ENCODE results near the gene PDGFA.
A peak's percentile ranks its signal among the peaks of the same experiment; 100 is the strongest.
"Not testable (repeated sequence)": the region's sequence is repeated elsewhere in the genome, so short reads cannot be mapped to it uniquely, and the experiment has no call there.

PDGFA gene

GRCh38 chr7:519484-520390, at the start of gene PDGFA:
Gene PDGFA, minus strand, starts transcription at chr7:519846. Its CDS starts 845 bp downstream, at chr7:519001.
- peak; percentile 74 for DNase-seq

DNA sequence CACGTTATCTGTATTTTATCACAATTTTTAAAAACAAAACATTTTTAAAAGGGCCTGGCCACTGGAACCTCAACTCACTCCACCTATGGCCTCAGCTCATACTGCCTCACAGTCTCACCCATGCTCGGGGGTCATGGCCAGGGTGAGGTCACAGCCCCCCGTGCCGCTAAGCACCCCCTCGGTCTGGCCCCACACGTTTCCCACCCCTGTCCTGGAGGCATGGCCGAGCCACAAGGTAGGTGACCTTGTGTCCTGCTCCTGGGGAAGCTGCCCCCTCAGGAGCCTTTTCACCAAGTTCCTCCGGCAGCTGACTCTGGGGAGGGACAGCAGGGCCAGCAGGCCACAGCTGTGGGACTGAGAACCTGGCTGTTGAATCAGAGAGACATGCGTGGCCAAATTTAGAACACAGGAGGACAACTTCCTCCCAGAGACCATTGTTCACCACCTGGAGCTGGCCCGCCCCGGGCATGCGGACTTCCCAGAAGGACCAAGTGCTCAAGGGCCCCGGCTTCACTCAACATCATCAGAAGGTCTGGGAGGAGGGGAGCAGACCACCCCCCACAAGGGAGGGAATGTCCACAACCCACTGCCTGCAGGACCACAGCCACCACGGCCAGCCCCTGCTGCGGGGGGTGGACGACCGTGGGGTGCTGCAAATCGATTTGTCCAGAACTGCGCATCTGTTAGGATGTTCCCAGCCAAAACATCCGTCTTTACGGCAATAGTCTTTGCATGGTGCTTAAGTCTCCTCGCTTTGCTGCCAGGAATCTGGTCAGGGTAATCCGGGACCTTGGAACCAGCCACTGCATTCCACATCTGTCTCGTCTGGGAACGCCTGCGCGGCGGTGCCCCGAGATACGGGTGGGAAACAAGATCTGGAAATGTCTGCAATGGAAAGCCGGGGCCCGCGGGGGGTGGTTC, 48.6 kb upstream of the PDGFA start:
- no peak for DNase-seq

DNA sequence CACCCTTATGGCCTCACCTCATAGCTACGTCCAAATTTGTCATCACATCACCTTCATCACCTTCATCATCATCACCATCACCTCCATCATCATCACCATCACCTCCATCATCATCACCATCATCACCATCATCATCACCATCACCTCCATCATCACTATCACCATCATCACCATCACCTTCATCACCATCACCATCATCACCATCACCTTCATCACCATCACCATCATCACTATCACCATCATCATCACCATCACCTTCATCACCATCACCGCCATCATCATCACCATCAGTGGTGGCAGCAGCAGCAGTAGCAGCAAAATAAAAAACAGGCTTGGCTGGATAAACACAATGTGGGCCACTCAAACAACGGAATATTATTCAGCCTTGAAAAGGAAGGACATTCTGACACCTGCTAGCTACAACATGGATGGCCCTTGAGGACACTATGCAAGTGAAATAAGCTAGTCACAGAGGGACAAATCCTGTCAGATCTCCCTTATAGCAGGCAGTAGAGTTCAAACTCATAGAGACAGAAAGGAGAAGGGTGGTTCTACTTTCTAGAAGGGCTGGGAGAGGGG, 47.7 kb upstream of the PDGFA start:
- DNase-seq: no peak

GRCh38 chr7:566100-566499, 46.5 kb upstream of the PDGFA start:
- no peak for DNase-seq

DNA sequence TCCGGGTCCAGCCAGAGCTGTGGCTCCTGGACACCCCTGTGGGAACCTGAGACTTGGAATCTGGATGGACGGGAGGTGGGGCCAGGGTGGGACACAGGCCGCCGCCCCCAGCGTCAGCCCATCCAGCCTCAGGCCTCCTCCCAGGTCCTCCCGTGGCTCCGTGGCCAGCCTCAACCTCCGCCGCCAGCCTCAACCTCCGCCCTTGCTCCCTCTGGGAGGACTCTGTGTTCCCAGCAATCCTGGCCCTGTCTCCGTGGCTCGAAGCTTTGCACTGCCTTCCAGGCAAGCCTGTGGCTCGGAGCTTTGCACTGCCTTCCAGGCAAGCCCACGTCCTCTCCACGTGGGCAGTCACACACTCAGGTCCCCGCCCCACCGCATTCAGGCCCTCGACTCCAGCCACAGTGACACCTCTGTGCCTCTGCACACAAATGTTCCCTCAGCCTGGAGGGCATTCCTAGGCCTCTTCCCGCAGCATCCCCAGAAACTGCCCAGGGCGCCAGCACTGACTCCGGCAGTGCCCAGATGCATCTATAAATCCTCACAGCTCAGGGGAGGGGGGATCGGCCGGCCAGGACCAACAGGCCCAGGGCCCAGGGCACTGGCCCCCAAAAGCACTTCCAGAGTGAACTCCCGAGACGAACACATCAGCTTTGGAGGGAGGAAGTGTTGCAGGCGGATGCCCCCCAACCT, 44.7 kb upstream of the PDGFA start:
- no peak for DNase-seq

DNA sequence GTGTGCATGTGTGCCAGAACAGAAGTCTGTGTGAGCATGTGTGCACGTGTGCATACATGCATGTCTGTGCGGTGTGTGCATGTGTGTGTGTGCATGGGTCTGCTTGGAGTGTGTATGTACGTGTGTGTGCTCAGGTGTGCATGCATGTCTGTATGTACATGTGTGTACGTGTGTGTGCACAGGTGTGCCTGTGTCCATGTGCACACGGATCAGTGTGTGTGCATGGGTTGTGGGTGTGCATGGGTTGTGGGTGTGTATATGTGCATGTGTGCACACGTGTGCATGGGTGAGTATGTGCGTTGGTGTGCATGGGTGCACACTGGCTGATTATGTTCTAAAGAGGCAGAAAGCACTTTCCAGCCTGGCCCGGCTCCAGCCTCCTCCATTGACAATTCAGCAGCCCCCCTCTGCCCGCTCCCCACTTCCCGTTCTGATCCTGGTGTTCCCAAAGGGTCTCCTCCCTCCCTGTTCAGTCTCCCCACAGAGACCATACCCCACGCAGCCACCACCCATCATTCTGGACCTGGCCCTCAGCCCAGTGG, 44.1 kb upstream of the PDGFA start:
- no peak for DNase-seq

DNA sequence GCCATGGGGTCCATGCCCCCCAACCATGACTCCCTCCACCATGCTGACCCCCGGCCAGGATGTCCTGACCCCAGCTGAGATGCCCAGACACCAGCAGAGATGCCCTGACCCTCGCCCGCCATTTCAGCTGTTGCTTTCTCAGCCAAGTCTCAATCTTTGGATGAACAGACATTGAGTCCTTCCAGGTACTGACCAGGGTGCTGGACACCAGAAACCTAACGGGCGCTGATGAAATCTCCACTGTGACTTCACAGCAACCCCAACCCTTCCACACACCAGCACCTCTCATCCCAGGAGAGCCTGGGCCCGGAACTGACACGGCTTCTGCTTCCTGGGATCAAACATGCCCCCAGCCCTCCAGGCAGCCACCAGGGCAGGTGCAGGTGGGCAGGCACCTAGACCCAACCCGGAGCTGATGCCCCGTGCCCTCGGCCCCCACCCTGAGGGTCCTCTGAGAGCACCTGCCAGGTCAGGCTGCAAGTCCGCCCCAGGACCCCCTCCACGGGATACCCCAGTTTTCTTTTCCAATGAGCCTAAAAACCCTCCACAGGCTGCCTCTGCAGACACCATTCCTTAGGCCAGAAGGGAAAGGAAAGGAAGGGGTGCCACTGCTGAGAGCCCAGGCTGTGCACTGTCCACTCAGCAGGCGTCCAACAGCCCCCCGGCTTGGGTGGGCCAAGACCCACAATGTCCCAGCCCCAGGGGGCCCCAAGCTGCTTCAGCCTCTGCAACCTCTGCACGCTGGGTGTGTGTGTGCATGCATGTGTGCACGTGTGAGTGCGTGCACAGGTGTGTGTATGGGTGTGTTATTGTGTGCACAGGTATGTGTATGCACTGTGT, 43.4 kb upstream of the PDGFA start:
- DNase-seq: no peak

- no peak for DNase-seq
Observed at GRCh38 chr7:562374-562675, 42.7 kb upstream of the PDGFA start.

GRCh38 chr7:561631-562373, 42.2 kb upstream of the PDGFA start:
- DNase-seq: no peak

DNA sequence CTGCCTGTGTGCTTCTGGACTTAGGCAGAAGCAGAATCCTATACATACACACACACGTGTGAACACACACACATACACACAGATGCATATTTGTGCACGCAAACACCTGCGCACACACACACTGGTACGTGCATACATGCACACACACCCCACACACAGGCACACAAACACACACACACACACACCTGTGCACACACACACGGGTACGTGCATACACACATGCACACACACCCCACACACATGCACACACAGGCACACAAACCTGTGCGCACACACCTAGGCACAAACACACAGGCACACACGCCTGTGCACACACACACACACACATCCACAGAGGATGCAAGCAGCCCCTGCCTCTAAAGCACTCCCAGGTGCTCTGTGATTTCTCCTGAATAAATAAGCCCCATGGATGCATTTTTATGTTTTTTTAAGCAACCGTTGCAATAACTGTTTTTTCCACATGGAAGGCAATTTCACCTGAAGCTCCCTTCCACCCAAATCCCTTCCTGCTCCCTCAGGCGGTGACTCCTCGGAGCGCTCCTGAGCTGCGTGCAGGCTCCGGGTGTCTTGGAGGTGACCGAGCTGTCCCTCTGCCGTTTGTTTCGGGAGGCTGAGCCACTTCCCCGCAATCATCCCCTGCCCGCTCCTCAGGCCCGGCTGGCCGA, 41.5 kb upstream of the PDGFA start:
- no peak for DNase-seq

DNA sequence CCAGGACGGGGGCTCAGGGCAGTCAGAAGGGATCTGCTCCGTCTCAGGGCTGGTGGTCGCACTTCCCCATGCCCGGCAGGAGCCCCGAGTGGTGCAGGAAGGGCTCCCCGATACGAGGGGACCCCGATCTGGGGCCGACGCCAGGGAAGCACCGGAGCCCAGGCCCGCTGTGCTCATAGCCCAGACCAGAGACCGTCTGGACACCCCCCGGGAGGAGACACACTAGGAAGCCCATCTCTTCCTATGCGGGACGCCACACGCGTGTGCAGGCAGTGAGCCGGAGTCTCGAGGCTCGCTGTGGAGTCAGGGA, 39.7 kb upstream of the PDGFA start:
- no peak for DNase-seq

- no peak for DNase-seq
Observed at GRCh38 chr7:557558-557881, 37.9 kb upstream of the PDGFA start.

GRCh38 chr7:556837-557557, 37.4 kb upstream of the PDGFA start:
- DNase-seq: no peak

DNA sequence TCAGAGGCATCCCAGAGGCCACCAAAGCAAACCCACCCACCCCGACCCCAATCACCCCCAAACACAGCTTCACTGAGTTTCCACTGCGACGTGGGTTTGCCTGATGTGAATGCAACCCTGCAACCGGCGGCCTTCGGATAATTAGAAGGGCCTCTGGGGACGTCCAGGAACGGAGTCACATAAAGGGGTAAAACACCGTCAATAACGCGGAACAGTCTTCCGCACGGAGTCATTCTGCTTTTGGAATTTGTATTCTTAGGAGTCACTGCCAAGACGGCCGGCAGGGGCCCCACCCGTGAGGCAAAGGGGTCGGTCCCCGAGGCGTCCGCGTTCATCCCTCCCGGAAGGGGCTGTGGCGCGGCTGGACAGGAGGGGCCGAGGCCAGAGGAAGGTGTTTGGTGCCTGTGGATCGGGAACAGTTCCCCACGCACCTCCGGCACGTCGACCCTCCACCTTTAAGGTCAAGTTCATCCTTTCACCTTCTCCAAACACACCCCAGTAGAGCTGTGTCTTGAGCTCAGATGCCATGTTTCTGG, 36.7 kb upstream of the PDGFA start:
- DNase-seq: no peak

GRCh38 chr7:555551-556160, 36.0 kb upstream of the PDGFA start:
- DNase-seq: no peak

GRCh38 chr7:553636-554111, 34.0 kb upstream of the PDGFA start:
- no peak for DNase-seq

DNA sequence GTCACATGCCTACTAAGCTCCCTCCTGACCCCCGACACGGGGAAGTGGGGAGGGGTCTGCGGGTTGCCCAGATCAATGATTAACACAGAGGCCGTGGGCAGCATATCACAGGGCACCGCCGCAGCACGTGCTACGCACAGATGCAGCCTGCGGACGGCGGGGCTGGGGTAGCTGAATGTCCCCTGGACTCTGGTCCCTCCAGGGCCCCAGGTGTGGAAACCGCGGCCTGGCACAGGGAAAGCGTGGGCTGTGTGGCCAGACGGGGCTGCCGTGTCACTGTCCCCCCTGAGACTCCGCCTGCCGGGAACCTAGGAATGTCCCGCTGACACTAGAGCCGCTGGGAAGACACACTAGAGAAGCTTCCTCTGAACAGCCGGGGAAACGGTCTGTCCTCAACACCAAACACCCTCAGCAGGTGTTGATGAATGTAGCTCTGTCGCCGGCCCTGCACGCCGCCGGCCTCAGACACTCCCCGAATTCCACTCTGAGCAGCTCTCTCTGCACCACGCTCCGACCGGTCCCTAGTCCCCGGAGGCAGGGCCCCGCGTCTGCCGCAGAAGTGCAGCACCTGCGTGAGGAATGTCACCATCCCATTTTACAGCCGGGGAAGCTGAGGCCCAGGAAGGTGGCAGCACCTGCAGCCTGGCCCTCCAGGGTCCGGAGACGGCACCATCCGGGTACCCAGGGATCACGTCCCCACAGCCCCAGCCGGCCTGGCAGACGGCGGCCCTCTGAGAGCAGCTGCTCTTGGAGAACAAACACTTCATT, 33.4 kb upstream of the PDGFA start:
- DNase-seq: no peak

DNA sequence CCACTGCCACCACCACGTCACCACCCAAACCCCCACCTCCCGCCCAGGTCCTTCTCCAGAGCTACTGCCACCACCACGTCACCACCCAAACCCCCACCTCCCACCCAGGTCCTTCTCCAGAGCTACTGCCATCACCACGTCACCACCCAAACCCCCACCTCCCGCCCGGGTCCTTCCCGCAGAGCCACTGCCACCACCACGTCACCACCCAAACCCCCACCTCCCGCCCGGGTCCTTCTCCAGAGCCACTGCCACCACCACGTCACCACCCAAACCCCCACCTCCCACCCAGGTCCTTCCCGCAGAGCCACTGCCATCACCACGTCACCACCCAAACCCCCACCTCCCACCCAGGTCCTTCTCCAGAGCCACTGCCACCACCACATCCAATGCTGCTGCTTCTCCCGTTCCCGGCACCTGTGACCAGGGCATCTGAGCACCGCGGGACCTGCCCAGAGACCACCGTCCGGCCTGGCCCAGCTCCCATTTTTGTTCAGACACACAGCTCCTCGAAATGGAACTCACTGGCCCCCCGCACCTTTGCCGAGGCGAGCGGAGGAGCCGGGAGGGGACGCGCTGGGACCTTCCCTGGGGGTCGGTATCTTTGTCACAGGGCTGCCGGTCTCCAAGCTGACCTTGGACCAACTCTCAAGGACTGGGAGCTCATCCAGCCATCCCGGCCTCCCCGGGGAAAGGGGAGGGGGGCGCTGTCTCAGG, 32.7 kb upstream of the PDGFA start:
- not testable (repeated sequence) for DNase-seq

Measured in suppressor macrophage treated with lipopolysaccharide for 4 hours (primary cell).